HG03064 (cell line): ENCODE measurements around the gene SLC25A45.

Experiments used
- ATAC-seq: cut with Tn5 transposase; IDR thresholded peaks from one replicate; pipeline ENCODE4 v1.9.1; 2021; ENCODE audit warnings: low read depth; ENCODE audit not compliant: unreplicated experiment

SLC25A45 gene

GRCh38 chr11:65327021-65327420, 55.4 kb downstream of the SLC25A45 start:
- ATAC-seq, result no peak

GRCh38 chr11:65325435-65325834, 57.0 kb downstream of the SLC25A45 start:
- no peak for ATAC-seq
